Esophagus muscularis mucosa (tissue), 4 donors: ENCODE results near the gene FAM228A. TPM values are rescaled to one million over a fixed set of nuclear protein-coding genes. Genes with fewer than 3 reads are reported as not detected.
A peak's percentile ranks its signal among the peaks of the same experiment; 100 is the strongest.

Experiments
- DNase-seq: peaks from one replicate; pipeline ENCODE4 v3.0.0-alpha.2; 2017; ENCODE audit errors: extremely low spot score
- H3K27ac ChIP-seq, 4 donors: fragments of 200-600 bp; sonication (generic); replicated peaks in 1 of 4; 1 replicate in 3 of 4; 2 replicates in 1 of 4; pipeline ENCODE4 v1.5.1; 2016 to 2019; ENCODE audit warnings: mild to moderate bottlenecking in 1 of 4
- H3K27me3 ChIP-seq, 4 donors: fragments of 200-600 bp; sonication (generic); one replicate each; pipeline versions ENCODE4 v1.5.1 to v1.6.0; 2016 to 2019
- H3K36me3 ChIP-seq, 4 donors: fragments of 200-600 bp; sonication (generic); one replicate each; pipeline ENCODE4 v1.5.1; 2016 to 2019
- H3K4me1 ChIP-seq, 4 donors: fragments of 200-600 bp; sonication (generic); one replicate each; pipeline ENCODE4 v1.5.1; 2016 to 2019
- H3K4me3 ChIP-seq, 4 donors: fragments of 200-600 bp; sonication (generic); 1 replicate in 2 of 4; 2 replicates in 2 of 4; pipeline ENCODE4 v1.5.1; 2016 to 2019; ENCODE audit warnings: mild to moderate bottlenecking in 4 of 4, moderate library complexity in 1 of 4
- H3K9me3 ChIP-seq, 4 donors: fragments of 200-600 bp; sonication (generic); 1 replicate in 3 of 4; 2 replicates in 1 of 4; pipeline ENCODE4 v1.5.1; 2016 to 2019
- CTCF ChIP-seq, 3 experiments: fragments of 200-600 bp in 2 of 3; fragments of 450-650 bp in 1 of 3; sonication (generic) in 2 of 3; IDR thresholded peaks; one replicate each; pipeline ENCODE4 v1.5.1; 2017 to 2019; ENCODE audit warnings: antibody characterized with exemption in 3 of 3, mild to moderate bottlenecking in 2 of 3, moderate library complexity in 1 of 3
- EP300 ChIP-seq: sonication (generic); formaldehyde crosslinking; IDR thresholded peaks from one replicate; pipeline ENCODE4 v1.6.1; 2017; ENCODE audit warnings: antibody characterized with exemption
- POLR2A ChIP-seq: fragments of 450-650 bp; IDR thresholded peaks from one replicate; pipeline ENCODE4 v1.6.1; 2017; ENCODE audit warnings: antibody characterized with exemption, moderate library complexity, mild to moderate bottlenecking, low read depth
- POLR2AphosphoS5 ChIP-seq, 2 donors: sonication (generic); formaldehyde crosslinking; IDR thresholded peaks; one replicate each; pipeline ENCODE4 v1.6.1; 2017; ENCODE audit warnings: antibody characterized with exemption in 2 of 2
- WGBS: methylation state at CpG from one replicate; pipeline ENCODE4 v1.1.5; 2018; 5-methylcytosine and 5-hydroxymethylcytosine counted together
- intact Hi-C: fragments of 100-400 bp; cut with DNase I; formaldehyde crosslinking; loops from one replicate; pipeline ENCODE4 v1.15.1; 2023
- total RNA-seq, 4 donors: library from RNA; depleted of rRNA; stranded (reverse); fragments of >200 nt; gene quantifications; one replicate each; pipeline versions ENCODE4 v1.1.0 to v1.2.1, GENCODE V29; 2016

FAM228A gene
- total RNA-seq, 4 donors from 2014 or later = 1.1 to 3.3 (median 2.6) TPM

GRCh38 chr2:24175631-24176187, 856 bp downstream of the FAM228A start:
- no peak for TF ChIP-seq POLR2AphosphoS5 (IDR thresholded peaks at IDR 0.05)
- TF ChIP-seq EP300 = no peak
- 77% methylated on average over 17 of the region's 17 CpGs for WGBS
- H3K27me3 ChIP-seq = peaks cover 0 to 8% (median 0%) of the 10 kb centered on the region in 4 donors
- no peaks in the 10 kb centered on the region for H3K36me3 ChIP-seq
- H3K4me3 ChIP-seq = peak overlapping the region in 3 of 4 donors; percentile 9 to 36 (median 26)
- intact Hi-C loops = no loop called here
- peaks cover 0 to 7% (median 2%) of the 10 kb centered on the region in 4 donors for H3K4me1 ChIP-seq
- H3K9me3 ChIP-seq = peaks cover 0 to 5% (median 0%) of the 10 kb centered on the region in 4 donors
- DNase-seq = no peak
- H3K27ac ChIP-seq = no peak overlapping the region

GRCh38 chr2:24176326-24176725, 1.5 kb downstream of the FAM228A start:
- H3K36me3 ChIP-seq = no peaks in the 10 kb centered on the region
- 86% methylated on average over 1 of the region's 1 CpG for WGBS
- H3K27me3 ChIP-seq = peaks cover 0 to 8% (median 0%) of the 10 kb centered on the region in 4 donors
- DNase-seq = no peak
- no peak overlapping the region for H3K27ac ChIP-seq
- peaks cover 0 to 7% (median 2%) of the 10 kb centered on the region in 4 donors for H3K4me1 ChIP-seq
- TF ChIP-seq POLR2AphosphoS5 (IDR thresholded peaks at IDR 0.05) = no peak
- no peak for TF ChIP-seq CTCF (IDR thresholded peaks at IDR 0.05)
- no peak for TF ChIP-seq EP300
- no peak for TF ChIP-seq POLR2A
- peaks cover 0 to 5% (median 0%) of the 10 kb centered on the region in 4 donors for H3K9me3 ChIP-seq
- intact Hi-C loops = no loop called here
- no peak overlapping the region for H3K4me3 ChIP-seq

DNA sequence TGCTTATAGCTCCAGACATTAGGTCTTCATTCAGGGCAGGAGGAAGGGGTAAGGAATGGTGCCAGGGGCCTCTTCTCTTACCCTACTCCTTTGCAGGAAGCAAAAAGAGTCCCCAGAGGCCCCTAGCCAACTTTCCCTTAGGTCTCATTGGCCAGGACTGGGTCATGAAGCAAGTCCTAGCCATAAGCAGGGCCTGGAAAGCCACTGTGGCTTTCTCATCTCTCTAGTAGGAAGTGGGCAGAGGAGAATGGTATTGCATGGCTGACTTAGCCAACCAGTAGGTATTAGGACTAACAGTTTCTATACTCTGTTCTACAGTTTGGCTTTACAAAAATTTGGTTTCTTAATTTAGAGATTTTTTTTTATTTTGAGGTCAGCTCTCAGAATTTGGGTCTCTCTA, 4.8 kb downstream of the FAM228A start:
- no peaks in the 10 kb centered on the region for H3K36me3 ChIP-seq
- TF ChIP-seq CTCF (IDR thresholded peaks at IDR 0.05) (no peak), POLR2AphosphoS5 (IDR thresholded peaks at IDR 0.05) (no peak), POLR2A (no peak), EP300 (no peak)
- H3K4me1 ChIP-seq = peaks cover 0 to 5% (median 2%) of the 10 kb centered on the region in 4 donors
- intact Hi-C loops = no loop called here
- no peak for DNase-seq
- no peak overlapping the region for H3K4me3 ChIP-seq
- no peak overlapping the region for H3K27ac ChIP-seq
- peaks cover 0 to 3% (median 0%) of the 10 kb centered on the region in 4 donors for H3K9me3 ChIP-seq
- H3K27me3 ChIP-seq = peaks cover 0 to 5% (median 0%) of the 10 kb centered on the region in 4 donors

DNA sequence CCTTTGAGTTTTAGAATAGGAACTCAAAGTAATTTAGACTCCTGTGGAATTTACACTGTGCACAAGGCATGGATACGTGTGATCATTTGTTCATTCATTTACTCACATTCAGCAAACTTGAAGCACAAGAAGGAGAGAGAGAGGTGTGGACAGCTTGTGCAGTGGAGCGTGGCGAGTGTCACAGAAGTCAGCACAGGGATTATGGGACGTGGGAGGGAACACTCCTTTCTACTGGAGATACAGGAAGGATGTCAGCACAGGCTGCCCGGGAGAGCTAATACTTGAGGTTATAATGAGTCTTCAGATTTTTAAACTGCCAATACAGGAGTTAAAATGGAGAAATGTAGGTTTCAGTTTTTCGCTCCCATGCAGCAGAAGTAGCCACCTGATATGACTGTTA, 7.0 kb downstream of the FAM228A start:
- intact Hi-C loops = no loop called here
- WGBS = 84% methylated on average over 6 of the region's 6 CpGs

DNA sequence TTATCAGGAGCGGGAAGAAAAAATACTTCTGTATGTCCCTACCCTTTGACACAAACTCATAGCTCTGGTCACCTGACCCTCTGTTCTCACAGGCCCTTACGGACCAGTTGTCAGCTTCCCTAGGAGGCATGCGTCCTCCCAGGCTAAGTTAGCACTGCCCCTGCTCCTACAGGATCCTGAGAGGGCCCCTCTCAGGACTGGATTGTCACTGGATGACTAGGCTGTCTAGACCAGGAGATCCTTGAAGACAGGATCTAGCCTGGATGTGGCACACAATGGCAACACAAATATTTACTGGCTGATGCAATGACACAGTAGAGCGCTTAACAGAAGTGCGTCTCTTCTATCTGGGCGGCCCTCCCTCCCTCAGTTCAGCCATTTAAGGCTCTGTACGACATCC, 7.7 kb downstream of the FAM228A start:
- 91% methylated on average over 7 of the region's 7 CpGs for WGBS
- intact Hi-C loops = no loop called here
- Histone ChIP-seq H3K27ac (no peak overlapping the region), H3K9me3 (peaks cover 0 to 6% (median 0%) of the 10 kb centered on the region in 4 donors), H3K4me1 (no peaks in the 10 kb centered on the region), H3K36me3 (no peaks in the 10 kb centered on the region), H3K4me3 (no peak overlapping the region), H3K27me3 (no peaks in the 10 kb centered on the region)
- TF ChIP-seq POLR2AphosphoS5 (IDR thresholded peaks at IDR 0.05) (no peak), EP300 (no peak), CTCF (IDR thresholded peaks at IDR 0.05) (no peak), POLR2A (no peak)
- DNase-seq = no peak

More for the DNA sequence above, 7.0 kb downstream of the FAM228A start:
- Histone ChIP-seq H3K4me3 (no peak overlapping the region), H3K9me3 (peaks cover 0 to 6% (median 0%) of the 10 kb centered on the region in 4 donors), H3K27ac (no peak overlapping the region), H3K27me3 (no peaks in the 10 kb centered on the region), H3K36me3 (no peaks in the 10 kb centered on the region), H3K4me1 (no peaks in the 10 kb centered on the region)
- DNase-seq = no peak
- no peak for TF ChIP-seq CTCF (IDR thresholded peaks at IDR 0.05)
- TF ChIP-seq EP300 = no peak
- TF ChIP-seq POLR2AphosphoS5 (IDR thresholded peaks at IDR 0.05) = no peak
- TF ChIP-seq POLR2A = no peak
